ENCODE results near the gene NPTX1.

The NPTX1 gene

DNA sequence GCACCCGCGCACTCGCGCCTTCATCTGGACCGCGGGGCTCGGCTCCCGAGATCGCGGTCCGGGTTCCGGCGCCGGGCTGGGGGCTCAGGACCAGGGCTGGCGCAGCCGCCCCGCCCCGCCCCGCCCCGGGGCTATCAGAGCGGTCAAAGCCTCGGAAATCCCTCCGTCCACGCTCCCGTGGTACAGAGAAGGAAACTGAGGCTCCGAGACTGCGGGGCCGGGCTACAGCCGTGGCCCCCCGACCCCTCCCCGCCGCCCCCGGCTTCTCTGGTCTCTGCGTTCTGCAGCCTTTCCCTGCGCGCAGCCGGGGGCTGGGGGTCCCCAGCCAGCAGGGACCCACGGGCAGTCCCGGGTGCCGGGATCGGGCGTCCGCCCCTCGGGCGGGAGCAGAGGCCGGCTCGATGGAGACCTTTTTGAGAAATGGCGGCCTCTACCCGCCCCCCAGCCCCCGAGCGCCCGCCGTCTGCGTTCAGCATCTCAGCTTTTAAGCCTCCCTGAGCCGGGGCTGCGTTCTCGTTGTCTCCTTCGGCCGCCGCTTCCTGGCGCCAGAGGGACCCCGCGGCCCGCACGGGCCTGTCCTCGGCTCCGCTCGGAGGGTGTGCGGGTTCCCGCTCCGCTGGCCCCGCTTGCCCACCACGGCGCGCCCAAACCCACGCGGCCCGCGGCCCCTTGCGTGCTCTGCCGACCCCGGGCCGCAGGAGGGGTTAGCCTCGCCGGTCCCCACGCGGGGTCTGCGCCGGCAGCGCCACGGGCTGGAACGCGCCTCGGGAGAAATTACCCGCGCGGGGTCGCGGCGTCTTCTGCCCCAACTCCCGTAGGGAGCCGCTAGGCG, 1.5 kb upstream of the NPTX1 start:
- DNase-seq: peak in 1 of 2 donors; percentile 16

DNA sequence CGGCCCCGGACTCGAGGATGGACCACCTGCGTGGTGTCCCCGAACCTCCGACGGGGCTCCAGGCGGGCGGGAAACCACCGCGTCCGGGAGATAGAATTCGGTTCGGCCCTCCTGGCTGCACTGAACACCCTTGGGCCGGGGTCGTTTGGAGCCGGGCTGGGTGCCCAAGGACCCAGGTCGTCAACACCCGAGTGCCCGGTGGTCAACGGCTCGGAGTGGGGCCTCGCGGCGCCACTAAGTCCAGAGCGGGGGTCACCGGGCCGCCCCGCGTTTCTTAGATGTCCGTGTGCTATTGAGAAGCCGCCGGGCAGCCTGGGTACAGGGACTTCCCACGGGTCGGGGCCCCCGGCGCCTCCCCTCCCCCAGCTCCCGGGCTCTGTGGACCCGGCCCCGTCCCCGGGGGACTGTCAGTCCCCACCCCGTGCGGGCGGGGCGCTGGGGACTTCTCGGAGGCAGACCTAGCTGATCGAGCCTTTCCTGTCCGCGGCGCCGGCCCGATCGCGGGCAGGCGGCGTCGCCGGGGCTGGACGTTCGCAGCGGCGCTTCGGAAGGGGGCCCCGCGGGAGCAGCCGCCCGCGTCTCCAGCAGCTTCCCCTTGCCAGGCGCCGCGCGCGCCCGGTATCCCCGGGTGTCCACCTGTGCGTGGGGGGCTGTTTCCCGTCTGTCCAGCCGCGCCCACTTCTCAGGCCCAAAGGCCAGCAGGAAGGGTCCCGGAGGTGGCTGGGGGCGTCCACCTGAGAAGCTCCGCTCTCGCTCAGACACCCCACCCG, 655 bp upstream of the NPTX1 start:
- no peak for DNase-seq

GRCh38 chr17:80474961-80475909, 1.2 kb downstream of the NPTX1 start:
- no peak for DNase-seq

DNA sequence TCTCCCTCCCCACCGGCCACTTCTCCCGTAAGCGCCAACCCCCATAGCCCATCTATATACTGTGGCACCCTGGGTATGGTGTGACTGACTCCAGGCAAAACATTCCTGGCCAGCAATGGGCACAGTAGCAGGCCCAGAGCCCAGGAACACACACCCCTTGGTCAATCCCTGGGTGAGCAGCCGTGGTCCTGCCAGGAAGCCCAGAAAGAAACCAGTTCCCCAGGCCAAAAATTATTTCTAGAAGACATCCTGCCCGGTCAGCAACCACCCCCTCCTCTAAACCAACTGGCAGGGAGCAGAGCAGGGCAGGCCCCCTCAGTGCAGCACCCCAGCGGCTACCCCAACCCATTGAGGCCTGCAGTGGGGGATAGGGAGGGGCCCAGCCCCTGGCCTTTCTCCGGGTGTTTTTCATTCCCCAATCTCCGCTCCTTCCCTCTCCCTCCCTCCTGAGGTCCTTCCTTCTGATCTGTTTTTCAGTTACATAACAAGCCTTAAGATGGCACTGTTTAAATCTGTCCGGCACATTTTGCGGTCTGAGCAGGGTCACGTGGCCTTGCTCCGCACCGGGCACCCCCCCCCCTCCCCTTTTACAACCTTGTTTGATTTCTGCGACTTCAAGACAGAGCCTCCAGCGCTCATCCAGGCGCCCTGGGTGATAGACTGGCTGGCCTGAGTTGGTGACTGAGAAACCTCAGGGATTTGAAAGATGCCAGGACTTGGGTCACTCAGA, 2.0 kb downstream of the NPTX1 start:
- DNase-seq: peak in 1 of 2 donors; percentile 33

- DNase-seq: no peak
Measured at GRCh38 chr17:80473701-80474100, 2.7 kb downstream of the NPTX1 start.

DNA sequence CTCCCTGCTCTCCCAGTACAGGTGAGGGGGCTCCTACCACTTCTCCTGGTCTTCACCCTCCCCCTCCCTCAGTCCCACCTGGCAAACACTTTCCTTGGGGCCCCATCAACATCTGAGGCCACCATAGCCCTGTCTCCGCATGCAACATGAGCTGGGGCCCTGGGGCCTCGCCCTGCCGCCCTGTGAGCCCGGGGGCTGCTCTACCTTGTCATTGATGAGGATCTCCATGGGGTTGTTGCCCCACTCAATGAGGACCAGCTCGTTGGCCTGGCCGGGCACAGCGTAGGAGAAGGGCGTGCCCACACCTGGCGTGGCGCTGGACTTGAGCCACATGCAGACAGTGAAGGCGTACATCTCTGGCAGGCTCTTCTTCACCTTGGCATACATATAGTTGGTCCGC, 3.4 kb downstream of the NPTX1 start:
- DNase-seq: no peak

DNA sequence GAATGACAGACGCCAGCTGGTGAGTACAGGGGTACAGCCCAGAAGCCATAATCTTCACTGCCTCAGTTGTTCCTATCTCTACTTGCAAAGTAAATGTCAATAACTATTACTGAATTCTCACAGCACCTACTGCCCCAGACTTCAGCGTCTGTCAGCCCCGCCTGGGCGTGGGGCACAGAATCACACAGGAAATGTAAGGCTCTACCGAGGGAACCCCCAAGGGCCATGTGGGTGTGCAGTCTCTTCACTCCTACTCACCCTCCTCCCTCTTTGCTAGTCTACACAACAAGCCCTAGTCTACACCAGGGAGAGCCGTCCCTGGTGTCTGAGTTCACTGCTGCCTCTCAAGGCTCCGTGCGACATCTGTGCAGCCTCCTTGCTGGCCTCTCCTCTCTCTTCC, 4.5 kb downstream of the NPTX1 start:
- peak; percentile 48 to 57 for DNase-seq

- no peak for DNase-seq
Measured at GRCh38 chr17:80470603-80471002, 5.8 kb downstream of the NPTX1 start.

DNA sequence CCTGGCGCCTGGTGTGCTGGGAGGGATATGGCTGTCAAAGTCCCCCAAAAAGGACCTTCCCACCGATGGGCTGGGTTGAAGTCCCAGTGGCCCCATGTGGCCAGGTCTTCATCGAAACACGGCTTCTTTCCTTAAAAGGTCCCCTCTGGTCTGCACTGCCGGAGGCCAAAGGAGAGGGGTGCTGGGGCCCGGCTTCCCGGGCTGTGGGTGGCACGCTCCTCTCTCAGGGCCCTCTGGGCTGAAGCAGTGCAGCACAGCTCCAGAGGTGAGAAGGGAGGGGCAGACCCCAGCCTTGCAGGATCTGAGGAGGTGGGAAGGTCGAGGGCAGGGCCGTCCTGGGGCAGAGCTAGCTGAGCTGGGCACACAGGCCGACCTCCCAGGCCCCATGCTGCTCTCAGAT, 6.7 kb downstream of the NPTX1 start:
- no peak for DNase-seq

DNA sequence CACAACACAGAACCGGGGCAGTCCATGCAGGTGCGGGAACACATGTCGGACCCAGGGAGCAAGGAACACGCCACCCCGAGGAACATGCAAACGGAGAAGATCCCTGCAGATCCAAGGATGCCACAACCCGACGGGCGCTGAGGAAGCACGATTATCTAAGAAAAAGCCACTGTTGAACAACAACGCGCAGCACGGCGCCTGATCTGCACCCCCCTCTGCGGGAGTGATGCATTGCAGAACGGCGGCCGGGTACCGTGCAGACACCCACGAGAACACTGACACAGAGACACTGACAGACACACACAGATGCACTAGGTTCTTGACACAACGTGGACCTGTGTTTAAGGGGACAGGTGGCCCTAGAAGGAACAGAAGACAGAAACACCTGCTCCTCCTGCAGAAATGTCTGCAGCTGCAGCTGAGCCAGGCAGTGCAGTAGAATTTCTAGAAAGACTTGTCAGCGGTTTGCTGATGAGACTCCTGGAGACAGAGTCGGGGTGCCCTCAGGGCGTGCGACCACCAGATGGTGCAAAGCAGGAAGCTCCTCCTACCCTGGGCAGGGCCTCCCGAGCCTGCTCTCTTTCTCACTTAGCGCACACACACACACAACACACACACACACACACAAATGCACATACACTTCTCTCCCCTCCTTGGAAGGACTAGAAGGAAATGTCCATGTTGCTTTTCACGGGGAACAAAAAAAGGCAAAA, 7.5 kb downstream of the NPTX1 start:
- no peak for DNase-seq

DNA sequence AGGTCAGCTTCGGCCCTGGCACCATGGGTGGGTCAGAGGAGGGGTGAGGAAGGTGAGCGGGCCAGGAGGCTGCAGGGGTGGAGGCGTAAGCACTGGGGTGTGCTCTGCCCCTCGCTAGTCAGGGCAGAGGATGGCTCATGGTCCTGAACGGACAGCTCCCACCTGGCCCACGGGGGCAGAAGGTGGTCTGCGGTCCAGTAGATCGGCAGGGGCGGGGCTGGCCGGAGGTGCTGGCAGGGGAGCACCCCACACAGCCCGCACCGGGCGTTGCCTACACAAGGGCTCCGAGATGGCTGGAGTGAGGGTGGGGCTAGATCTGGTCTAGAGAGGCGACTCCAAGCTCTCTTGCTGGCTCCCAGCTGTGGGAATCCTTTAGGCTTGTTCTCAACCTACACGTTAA, 8.2 kb downstream of the NPTX1 start:
- DNase-seq: no peak

DNA sequence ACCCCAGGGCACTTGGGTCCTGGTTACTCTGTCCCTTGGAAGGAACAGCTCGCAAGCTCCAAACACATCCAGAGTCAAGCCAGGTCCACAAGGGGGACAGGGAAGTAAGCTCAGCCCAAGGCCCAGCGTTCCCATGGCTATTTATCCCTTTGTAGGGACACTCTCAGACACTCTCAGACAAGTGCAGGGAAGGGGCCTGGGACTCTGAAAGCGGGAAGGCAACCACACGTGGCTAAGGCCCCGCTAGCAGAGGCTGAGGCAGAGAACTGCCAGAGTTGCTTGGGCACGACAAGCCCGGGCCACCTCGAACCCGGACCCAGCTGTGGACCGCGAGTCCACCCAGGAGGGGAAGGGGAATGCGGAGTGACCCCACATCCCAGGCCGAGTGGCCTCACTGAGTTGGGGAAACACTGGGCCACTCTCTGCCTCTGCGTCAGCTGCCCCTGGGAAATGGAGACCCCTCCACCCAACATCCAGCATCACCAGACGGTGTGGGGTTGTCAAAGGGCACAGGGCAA, 10.2 kb downstream of the NPTX1 start:
- DNase-seq: no peak

GRCh38 chr17:80465327-80465974, 11.0 kb downstream of the NPTX1 start:
- DNase-seq: no peak

- DNase-seq: no peak
Measured at GRCh38 chr17:80464486-80464885, 11.9 kb downstream of the NPTX1 start.

GRCh38 chr17:80463784-80464400, 12.5 kb downstream of the NPTX1 start:
- DNase-seq: no peak

DNA sequence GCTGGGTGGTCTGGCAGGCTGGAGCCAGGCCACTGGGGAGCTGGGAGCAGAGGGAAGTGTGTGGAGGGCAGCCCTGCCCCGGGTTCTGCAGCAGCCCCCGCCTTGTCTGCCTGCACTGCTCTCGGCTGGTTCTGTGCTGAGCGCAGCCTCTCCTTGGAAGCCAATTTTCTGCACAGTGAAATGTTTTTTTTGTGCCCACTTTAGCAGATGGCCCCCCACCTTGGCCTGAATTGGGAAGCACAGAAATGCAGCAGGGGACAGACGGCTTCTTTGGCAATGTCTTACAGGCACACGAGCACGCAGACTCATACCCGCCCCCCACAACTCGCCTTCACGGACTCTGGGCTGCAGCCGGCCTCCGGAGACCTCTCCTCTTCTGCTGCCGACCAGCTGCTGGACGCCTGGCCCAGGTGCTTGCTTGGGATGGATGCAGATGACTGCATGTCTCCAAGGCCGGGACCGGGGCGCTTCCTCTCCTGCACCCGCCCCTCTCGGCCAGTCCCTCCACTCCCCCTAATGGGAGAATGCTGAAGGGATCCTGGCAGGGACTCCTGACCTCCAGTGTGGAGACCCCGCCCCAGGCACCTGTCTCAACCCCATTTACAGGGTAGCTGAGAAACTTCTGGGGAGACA, 14.8 kb downstream of the NPTX1 start:
- no peak for DNase-seq

- DNase-seq: no peak
Measured at GRCh38 chr17:80460429-80460834, 16.0 kb downstream of the NPTX1 start.

- DNase-seq: no peak
Measured at GRCh38 chr17:80459234-80459633, 17.2 kb downstream of the NPTX1 start.

- no peak for DNase-seq
Measured at GRCh38 chr17:80458016-80458415, 18.4 kb downstream of the NPTX1 start.

All from CD4-positive, alpha-beta T cell treated with Interleukin-4 for 1 hour (primary cell).